Heart left ventricle (tissue), 13 donors: ENCODE results near the gene SPDL1.

Source experiments
- CTCF ChIP-seq, 12 donors: fragments of 200-600 bp; sonication (generic) in 4 of 12; IDR thresholded peaks; one replicate each; pipeline versions ENCODE4 v1.5.0 to v1.8.0; 2018 to 2022; ENCODE audit warnings: antibody characterized with exemption in 12 of 12, mild to moderate bottlenecking in 5 of 12
- POLR2A ChIP-seq, 2 donors: fragments of 450-650 bp; IDR thresholded peaks; one replicate each; pipeline ENCODE4 v1.6.1; 2017; ENCODE audit warnings: antibody characterized with exemption in 2 of 2, mild to moderate bottlenecking in 2 of 2, moderate library complexity in 2 of 2
- donor health status: ischemic (EF 13 %, LVEDD 7.1; RV severe dilation, severe dysfunction).
- donor health status: DM: no; HTN: yes; CAD: no.
- donor health status: DM: no; HTN: no; CAD: no.
- donor health status: ischemic (EF 25% LVEDD 6.9; RV normal size, moderate dysfunction).
- donor health status: ischemic (EF 25% LVEDD 5.7; RV mildly dilated, moderate dysfunction).
- donor health status: ischemic (EF 35%, LVEDD 5.7; RV mildly dilated, moderate dysfunction).
- donor health status: nonischemic (EF 11% LVEDD 7.7; RV severe dilation, severe dysfunction).
- donor health status: DM: yes; HTN: yes; CAD: no.
- donor health status: PGD.
- donor health status: ischemic (EF 29% LVEDD 5.4; RV normal size, mild dysfunction).
- donor health status: nonischemic (EF 23%, LVEDD 6.1; RV moderate dilation, normal function).

- TF ChIP-seq CTCF (IDR thresholded peaks at IDR 0.05) (no peak), POLR2A (IDR thresholded peaks at IDR 0.05) (no peak)
These were observed 36.1 kb upstream of the SPDL1 start for GRCh38 chr5:169547508-169547907.
